Superior temporal gyrus (tissue), 1 donor: ENCODE measurements around the gene HSD3B1.

ENCODE experiments used
- DNase-seq: peaks from one replicate; pipeline ENCODE4 v3.0.0-alpha.2; 2016; ENCODE audit errors: extremely low spot score

The HSD3B1 gene

DNA sequence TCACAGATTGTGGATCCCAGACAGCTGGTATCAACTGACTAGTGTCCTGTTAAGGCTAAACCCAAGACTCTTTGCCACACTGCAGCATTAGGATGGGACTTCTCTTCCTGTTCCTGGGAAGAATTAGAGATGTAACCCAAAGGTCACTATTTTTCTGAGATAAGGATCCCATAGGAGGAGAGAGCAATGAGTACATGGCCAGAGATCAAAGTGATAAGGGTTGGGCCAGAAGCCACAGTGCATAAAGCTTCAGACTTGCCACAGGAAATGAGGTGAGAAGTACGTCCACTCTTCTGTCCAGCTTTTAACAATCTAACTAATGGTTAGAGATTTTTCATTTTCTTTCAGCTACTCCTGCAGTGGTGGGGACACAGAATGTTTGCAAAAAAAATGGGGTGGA, at the start of gene HSD3B1:
Gene HSD3B1, plus strand, starts transcription at position 270 of the 400 bp plus-strand sequence. CDS start 267 bp downstream, outside the sequence.
- DNase-seq, result no peak

DNA sequence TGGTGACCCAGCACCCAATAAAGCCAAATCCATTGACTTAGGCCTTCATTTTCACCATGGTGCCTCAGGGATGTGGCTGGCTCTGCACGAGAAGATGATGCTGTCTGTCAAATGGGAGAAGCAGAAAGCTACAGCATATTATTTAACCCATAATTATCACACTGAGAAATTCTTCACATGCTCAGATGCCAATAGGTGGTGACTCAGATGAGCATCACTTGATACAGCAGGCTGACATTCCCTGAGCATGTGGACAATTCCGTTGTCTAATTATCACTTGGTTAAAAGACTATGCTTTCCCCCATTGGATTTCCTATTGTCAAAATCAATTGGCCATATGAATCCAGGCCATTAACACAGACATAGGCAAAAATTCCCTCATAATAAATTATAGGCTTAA, 44.0 kb upstream of the HSD3B1 start:
- no peak for DNase-seq

DNA sequence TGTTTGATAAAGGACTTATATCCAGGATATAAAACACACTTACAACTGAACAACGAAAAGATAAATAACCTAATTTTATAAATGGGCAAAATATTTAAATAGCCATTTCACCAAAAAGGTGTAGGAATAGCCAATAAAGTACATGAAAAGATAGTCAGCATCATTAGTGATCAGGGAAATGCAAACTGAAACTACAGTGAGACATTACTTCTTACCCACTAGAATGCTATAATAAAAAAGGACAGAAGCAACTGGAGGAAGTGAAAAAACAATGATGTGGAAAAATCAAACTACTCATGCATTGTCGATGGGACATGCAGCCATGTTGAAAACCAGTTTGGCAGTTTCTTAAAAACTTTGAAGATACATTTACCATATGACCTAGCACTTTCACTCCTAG, 43.4 kb upstream of the HSD3B1 start:
- no peak for DNase-seq

DNA sequence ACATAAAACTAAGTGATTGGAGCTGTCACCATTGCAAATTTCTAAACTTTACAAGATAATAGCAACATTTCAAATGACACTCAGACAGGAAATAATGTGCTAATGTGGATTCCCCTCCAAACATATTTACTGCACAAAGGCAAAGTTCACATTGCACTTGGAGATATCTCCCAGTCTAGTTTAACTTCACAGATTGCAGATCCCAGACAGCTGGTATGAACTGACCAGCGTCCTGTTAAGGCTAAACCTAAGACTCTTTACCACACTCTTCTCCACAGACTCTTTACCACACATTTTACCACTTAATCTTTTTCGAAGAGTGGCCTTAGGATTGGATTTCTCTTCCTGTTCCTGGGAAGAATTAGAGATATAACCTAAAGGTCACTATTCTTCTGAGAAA, 40.6 kb upstream of the HSD3B1 start:
- no peak for DNase-seq

DNA sequence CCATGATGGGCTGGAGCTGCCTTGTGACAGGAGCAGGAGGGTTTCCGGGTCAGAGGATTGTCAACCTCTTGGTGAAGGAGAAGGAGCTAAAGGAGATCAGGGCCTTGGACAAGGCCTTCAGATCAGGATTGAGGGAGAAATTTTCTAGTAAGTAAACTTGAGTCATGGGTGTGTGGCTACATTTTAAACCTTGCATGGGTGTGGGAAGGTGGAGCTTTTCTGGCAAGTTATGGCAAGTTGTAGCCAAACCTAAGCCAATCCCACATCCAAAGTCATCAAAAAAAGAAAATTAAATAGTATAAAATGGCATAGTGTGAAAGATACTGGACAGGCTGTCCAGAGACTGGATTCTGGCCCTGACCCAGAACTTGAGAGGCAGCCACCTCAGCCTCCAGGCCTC, 39.8 kb upstream of the HSD3B1 start:
- no peak for DNase-seq

DNA sequence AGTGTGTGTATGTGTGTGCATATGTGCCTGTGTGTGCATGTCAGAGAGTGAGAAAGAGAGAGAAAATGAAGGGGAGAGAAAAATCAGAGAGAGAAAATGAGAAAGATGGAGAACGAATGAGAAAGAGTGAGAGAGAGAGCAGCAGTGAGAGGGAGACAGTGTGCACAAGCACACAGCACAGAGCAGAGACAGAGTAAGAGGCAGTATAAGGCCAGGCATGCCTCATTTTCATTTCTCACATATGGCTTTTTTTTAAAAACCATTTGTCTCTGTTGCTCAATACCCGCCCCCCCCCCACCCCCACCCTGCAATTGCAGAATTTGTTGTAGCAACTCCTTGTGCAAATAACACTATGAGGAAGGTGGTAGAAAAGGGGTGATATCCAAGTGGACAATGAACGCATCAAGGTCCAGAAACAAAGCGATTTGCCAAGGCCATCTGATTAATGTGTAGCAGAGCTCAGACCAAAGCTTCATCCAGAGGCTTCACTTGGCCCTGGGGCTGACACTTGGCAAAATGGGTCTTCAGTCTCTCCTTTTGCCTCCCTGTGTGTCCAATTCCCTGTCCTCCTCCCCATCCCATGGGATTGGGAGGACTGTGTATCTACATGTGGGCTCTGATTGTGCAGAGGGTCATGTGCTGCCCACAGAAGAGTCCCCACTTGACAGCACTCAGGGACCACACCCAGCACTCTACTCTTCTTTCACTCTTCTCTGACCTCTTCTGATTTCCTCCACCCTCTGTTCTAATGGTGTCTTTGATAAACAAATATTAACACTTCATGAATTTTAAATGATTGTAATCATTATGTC, 38.9 kb upstream of the HSD3B1 start:
- no peak for DNase-seq

DNA sequence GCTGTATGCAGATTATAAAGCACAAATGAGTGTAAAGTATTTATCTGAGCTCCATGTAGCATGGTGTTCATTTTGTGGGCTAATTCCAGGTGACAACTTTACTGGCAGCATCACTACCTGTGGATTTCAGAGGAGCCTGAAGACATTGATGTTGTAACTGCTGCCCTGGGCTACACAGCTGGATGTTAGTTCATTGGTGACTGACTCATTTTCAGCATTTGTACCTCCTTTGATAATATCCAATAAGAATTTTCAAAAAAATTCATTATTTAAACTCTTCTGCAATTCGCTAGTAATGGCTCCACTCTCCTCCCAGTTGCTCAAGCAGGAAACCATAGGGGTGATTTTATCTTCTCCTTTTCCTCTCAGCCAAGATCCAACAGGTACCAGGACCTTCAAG, 37.3 kb upstream of the HSD3B1 start:
- no peak for DNase-seq

DNA sequence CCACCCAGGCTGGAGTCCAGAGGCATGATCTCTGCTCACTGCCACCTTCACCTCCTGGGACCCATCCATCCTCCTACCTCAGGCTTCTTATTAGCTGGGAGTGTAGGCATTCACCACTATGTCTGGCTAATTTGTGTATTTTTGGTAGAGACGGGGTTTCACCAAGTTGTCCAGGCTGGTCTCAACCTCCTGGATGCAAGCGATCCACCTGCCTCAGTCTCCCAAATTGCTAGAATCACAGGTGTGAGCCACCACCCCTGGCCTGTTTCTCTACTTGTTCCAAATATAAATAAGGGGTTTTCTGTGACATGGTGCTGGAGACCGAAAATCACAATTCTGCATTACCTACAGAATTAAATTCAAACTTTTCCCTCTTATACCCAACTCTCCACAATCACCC, 36.6 kb upstream of the HSD3B1 start:
- DNase-seq, result no peak

DNA sequence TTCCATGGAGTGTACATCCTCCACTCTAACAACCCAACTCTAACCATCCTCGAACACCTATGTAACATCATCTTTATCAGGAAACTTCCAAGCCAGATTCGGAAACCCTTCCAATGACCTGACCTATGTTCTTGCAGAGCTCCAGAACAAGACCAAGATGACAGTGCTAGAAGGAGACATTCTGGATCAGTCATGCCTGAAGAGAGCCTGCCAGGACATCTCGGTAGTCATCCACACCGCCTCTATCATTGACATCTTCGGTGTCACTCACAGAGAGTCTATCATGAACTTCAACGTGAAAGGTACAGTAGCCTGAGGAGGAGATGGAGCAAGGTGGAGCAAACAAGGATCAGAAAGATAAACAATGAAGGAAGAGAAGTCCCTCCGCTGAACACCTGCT, 36.1 kb upstream of the HSD3B1 start:
- DNase-seq, result no peak

DNA sequence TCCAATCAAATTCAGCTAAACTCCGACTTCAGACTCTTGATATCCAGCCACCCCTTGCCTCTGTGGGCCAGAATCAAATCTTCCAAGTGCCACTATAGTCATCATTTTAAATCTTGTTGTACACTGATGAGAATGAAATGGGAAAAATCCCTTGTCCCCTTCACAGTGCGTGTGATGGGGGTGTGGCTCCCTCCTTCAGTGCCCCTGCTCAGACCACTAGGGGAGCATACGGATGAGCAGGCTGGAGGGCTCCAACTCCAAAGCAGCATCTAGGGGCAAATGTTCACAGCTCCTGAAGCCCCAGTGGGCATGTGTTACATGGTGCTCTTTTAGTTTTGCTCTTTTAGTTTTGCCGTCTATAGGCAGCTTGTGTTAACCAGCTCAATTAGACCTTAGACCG, 35.4 kb upstream of the HSD3B1 start:
- no peak for DNase-seq

DNA sequence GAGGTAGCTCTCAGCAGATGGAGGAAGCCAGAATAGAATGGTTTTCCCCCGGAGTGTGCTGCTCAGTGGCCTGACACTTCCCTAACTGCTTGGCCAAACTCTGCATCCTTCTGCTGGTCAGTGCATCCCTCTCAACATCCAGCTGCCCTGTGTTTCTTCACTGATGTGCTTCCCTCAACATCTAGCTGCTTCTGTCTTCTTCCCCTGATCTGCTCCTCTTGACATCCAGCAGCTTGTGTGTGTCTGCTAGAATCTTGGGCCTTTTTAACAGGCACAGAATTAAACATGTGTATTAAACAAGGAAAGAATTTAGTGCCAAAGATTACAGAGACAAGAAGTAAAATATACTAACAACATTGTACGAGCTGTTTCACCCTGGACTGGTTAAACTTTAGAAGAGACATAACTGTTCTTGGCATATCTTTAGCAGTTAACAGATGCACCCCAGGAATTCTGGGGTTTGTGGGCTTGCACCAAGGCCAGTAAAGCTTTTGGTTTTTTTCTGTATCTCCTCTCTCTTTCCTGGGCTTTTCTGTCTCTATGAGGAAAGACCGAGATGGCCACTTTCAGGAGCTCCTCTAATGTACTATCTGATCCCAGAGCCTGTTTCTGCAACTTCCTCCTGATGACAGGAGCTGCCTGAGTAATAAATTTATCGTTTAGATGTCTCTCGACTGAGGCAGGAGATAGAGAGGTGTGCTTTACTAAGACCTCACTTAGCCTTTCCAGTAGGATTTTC, 34.8 kb upstream of the HSD3B1 start:
- no peak for DNase-seq

DNA sequence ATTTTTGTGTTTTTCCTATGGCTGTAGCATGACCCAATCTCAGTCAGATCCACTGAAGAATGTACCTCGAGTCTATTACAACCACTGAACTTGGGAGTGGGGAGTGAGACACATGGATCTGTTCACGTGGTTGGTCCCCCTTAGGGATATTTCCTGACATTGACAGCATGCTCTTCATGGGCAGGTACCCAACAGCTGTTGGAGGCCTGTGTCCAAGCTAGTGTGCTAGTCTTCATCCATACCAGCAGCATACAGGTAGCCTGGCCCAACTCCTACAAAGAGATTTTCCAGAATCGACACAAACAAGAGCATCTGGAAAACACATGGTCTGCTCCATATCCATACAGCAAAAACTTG, 34.2 kb upstream of the HSD3B1 start:
- DNase-seq, result no peak

DNA sequence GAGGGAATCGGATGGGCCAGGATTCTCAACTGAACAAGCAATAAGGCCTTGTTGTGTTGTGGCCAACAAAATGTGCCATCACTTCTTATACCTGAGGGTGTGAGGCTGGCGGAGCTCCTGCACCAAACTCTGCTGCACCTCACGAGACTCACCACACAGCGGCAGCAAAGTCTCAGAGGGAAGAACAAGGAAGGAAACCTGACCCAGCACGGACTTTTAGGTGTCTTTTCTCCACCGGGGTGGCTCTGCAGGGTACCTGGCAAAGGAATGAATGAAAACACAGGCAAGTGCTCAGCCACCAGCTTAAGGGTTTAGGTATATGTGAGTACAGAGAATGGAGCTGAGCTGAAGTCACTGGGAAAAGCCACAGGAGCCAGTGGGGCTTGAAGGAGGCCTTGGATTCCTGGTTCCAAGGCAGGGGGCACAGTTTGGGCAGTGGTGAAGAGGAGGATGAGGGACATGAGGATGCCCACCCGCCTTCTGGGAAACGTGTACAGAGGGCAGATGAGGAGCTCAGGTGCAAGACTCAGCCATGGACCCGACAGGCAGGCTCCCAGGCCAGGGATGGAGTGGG, 31.1 kb upstream of the HSD3B1 start:
- DNase-seq, result peak; percentile 54

DNA sequence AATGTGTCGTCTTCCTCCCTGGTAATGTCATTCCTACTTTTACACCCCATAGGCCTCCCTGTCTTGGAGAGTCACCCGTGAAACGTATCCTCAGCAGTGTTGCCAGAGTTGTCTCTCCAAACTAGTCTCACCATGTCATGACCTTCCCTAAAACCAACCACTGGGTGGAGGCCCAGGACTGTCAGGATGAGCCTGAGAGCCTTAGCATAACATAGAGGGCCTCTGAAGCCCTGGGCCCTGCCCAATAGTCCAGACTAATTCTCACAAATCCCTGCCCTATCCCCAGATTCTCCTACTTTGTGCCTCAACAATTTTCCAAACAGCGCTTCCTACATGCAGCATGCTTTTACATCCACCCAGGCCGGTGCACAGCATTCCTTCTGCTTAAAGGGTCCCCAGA, 29.3 kb upstream of the HSD3B1 start:
- DNase-seq, result no peak

DNA sequence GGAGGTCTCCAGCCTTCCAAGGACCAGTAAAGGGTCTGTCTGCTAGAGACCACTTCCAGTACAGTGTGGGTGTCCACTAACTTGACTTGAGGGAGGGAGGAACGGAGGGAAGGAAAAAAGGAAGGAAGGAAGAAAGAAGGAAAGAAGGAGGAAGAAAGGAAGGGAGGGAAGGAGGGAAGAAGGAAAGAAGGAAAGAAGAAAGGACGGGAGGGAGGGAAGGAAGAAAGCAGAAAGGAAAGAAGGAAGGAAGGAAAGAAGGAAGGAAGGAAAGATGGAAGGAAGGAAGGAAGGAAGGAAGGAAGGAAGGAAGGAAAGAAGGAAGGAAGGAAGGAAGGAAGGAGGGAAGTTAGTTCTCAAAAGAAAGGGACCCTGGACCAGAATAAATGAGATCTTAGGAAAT, 26.8 kb upstream of the HSD3B1 start:
- no peak for DNase-seq

DNA sequence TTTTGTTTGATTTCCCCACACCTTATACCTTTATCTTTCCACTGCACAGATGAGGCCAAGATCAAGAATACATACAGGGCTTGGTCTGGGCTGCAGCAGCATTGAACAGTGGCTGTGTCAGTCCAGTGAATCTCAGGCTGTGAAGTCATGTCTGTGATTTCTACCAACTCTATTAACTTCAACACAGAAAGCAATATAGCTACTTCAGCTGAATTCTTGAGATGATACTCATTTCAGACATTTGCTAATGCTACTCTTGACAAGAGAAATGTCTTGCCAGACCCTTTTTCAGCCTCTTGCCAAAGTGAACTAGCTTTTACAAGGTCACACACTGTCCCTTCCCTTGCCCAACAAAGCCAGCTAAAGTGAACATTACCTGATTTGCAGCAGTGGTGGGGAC, 25.1 kb upstream of the HSD3B1 start:
- no peak for DNase-seq

DNA sequence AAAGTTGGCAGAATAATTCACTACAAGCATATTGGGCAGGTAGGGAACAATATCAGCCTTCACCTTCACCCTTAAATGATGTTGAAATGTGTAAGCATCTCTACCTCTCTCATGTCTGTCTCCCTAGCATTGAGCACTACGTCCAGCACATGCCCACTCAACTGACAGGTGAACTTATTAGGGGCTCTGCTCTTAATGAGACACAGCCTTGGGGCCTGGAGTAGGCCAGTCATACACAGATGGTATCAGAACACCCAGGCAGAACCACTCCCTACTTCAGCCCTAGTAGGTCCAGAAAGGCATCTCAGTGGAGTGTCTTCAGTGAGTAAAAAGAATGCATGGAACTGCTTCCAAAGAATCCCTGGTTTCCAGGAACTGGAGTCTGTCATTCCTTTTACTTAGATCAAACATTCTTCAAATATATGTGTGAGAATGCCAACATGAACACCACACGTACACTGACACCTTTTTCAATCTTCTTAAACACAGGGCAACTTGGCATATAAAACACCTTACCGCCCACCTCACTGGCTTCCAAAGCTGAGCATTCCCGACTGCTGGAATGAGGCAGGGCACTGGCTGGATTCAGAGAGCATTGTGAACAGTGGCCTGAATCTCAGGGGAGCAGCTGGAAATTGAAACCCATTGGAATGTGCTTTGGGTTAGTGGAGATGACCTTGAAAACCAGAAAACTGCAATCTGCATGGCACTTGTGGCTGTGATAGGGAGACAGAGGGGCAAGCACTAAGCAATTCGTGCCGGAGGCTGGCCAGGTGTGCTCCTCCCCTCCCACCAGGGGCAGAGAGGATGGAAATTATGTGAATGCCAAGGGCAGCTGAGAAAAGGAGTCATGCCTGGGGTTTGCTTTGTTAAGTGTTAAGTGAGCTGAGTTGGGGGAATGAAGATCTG, 24.2 kb upstream of the HSD3B1 start:
- DNase-seq, result no peak

DNA sequence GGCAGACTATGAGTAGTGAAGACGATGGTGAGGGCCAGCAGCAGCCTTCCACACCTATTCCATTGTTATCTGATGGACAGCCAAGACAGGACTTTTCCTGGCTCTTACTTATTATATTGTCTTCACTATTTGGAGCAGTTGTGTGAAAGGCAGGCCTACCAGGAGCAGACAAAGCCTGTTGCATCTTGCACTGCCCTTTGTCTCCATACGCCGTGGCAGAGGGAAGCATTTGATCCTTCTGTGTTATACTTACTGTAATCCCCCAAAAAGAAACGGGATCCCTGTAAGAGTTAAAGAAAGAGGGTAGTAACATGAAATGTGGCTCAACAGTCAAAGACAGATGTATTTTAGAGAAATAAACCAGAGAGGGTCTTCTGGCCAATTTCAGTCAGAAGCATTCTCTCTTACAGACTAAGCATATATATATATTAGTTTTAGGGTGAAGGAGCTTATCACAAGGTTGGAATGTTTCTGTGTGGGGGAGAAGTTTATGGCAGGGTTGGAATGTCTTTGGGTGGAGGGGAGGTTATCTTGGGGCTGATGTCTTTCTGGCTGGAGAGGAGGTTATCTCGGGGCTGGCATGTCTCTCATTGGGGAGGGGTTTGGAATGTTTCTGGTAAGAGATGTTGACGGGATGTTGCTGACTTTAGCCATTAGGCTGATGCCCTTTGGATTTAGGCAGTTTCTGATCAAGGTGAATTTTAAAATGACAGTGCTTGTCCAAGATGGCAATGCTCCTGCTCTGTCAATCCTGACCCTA, 23.4 kb upstream of the HSD3B1 start:
- DNase-seq, result no peak

DNA sequence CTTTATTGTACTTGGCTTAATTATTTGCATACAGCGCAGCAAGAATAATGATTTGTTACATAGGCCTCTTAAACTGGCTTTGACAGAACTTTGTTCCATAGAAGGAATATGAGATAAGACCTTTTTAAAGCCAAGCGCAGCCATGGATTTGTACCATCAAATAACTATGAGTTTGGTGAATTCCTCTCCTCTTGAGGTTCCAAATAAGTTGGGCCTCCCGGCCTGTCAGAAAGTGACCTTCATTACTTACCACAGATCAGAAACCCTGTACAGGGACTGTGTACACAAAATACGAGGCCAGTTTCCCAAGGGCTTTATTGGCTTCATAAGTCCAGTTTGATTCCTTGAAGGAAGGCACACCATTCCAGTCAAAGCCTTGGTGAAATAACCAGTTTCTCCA, 21.8 kb upstream of the HSD3B1 start:
- no peak for DNase-seq

DNA sequence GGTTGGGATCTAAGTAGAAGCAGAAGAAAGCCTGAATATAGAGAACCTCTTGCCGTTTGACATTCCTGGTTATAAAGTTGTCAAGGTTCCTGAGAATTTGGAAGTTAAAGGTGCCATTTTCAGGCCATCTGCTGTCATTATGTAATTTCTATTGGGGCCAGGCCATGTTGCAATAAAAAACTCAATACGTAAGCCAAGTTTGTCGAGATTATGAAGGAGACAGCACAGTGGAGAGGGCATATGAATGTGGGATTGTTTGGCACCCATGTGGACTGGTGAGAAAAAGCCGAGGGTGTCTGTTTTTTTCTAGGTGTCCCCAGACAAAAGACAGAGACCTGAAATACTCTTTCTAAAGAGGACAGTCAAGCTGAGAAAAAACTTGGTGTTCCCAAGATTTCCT, 18.8 kb upstream of the HSD3B1 start:
- peak; percentile 34 for DNase-seq

DNA sequence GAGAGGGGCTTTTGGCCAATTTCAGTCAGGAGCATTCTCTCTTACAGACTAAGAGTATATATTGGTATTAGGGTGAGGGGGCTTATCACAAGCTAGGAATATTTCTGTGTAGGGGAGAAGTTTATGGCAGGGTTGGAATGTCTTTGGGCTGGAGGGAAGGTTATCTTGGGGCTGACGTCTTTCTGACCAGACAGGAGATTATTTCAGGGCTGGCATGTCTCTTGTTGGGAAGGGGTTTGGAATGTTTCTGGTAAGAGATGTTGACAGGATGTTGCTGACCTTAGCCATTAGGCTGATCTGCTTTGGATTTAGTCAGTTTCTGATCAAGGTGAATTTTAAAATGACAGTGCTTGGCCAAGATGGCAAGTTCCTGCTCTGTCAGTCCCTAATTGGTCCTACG, 17.8 kb upstream of the HSD3B1 start:
- DNase-seq, result no peak
